CD4-positive, CD25-positive, alpha-beta regulatory T cell (primary cell): ENCODE data around the gene CISH. TPM values are rescaled to one million over a fixed set of nuclear protein-coding genes. Genes with fewer than 3 reads are reported as not detected.

Source experiments
- ATAC-seq, 2 donors: fragments of 150-1000 bp; cut with Tn5 transposase; one replicate each; pipeline ENCODE4 v1.10.0; 2021; ENCODE audit warnings: low read depth in 2 of 2, moderate number of reproducible peaks in 2 of 2, moderate library complexity in 1 of 2
- DNase-seq, 3 donors: peaks; one replicate each; pipeline versions ENCODE4 v3.0.0 to v3.0.0-alpha.2; 2012 to 2022; ENCODE audit warnings: mixed read lengths in 1 of 3
- H3K27ac ChIP-seq: one replicate; pipeline ENCODE4 v1.7.0; 2013; ENCODE audit warnings: mild to moderate bottlenecking, low read length; ENCODE audit not compliant: insufficient read depth, poor library complexity, severe bottlenecking
- H3K27me3 ChIP-seq: one replicate; pipeline ENCODE4 v1.7.0; 2013; ENCODE audit warnings: low read length; ENCODE audit not compliant: control insufficient read depth, insufficient read depth
- H3K36me3 ChIP-seq: one replicate; pipeline ENCODE4 v1.7.0; 2013; ENCODE audit warnings: mild to moderate bottlenecking, low read length, moderate library complexity; ENCODE audit not compliant: control insufficient read depth, insufficient read depth
- H3K4me1 ChIP-seq: 2 replicates; pipeline ENCODE4 v1.7.0; 2013; ENCODE audit warnings: mild to moderate bottlenecking, low read length; ENCODE audit not compliant: insufficient read depth, control insufficient read depth, poor library complexity, severe bottlenecking
- H3K4me3 ChIP-seq: one replicate; pipeline ENCODE4 v1.7.0; 2013; ENCODE audit warnings: low read depth, mild to moderate bottlenecking, low read length, moderate library complexity
- H3K9me3 ChIP-seq, 2 experiments: 1 replicate in 1 of 2; 2 replicates in 1 of 2; pipeline ENCODE4 v1.7.0; 2013; ENCODE audit warnings: low read length in 2 of 2, mild to moderate bottlenecking in 1 of 2, moderate library complexity in 1 of 2; ENCODE audit not compliant: control insufficient read depth in 2 of 2
- H3K27ac Mint-ChIP-seq, 3 donors: one replicate each; pipeline ENCODE4 v1.8.0; 2020 to 2022; ENCODE audit warnings: mild to moderate bottlenecking in 3 of 3, mixed read lengths in 3 of 3, moderate library complexity in 2 of 3
- H3K27me3 Mint-ChIP-seq: one replicate; pipeline ENCODE4 v1.8.0; 2022; ENCODE audit warnings: mild to moderate bottlenecking, mixed read lengths
- H3K36me3 Mint-ChIP-seq: one replicate; pipeline ENCODE4 v1.8.0; 2020; ENCODE audit warnings: mixed read lengths
- H3K4me1 Mint-ChIP-seq, 4 donors: one replicate each; pipeline ENCODE4 v1.8.0; 2020 to 2022; ENCODE audit warnings: mixed read lengths in 4 of 4, mild to moderate bottlenecking in 1 of 4
- H3K4me3 Mint-ChIP-seq, 4 donors: one replicate each; pipeline ENCODE4 v1.8.0; 2020 to 2022; ENCODE audit warnings: mild to moderate bottlenecking in 4 of 4, mixed read lengths in 4 of 4, moderate library complexity in 3 of 4
- H3K9me3 Mint-ChIP-seq, 7 donors: one replicate each; pipeline ENCODE4 v1.8.0; 2020 to 2022; ENCODE audit warnings: mixed read lengths in 7 of 7, mild to moderate bottlenecking in 3 of 7, moderate library complexity in 2 of 7
- polyA plus RNA-seq, 4 donors: library from polyadenylated mRNA; unstranded; fragments of 300-500 nt; fragmentation: Illumina TruSeq; gene quantifications; one replicate each; pipeline ENCODE4 v1.2.3, GENCODE V29; 2021
- total RNA-seq: library from RNA; stranded (reverse); gene quantifications from one replicate; pipeline ENCODE4 v1.2.3, GENCODE V29; 2022

The CISH gene
- total and polyA plus RNA-seq, 5 donors from 2014 or later: 23.4 to 66.7 (median 57.0) TPM

GRCh38 chr3:50583897-50584296 is 27.7 kb downstream of the CISH start:
- Mint-ChIP-seq H3K27ac (peak overlapping the region; percentile 2 to 78 (median 15)), H3K4me1 (peaks cover 7 to 51% (median 26%) of the 10 kb centered on the region in 4 donors), H3K9me3 (no peaks in the 10 kb centered on the region), H3K36me3 (peaks cover 19% of the 10 kb centered on the region), H3K27me3 (no peaks in the 10 kb centered on the region), H3K4me3 (peak overlapping the region in 1 of 4 donors; percentile 43)
- Histone ChIP-seq H3K4me1 (peaks cover 42% of the 10 kb centered on the region), H3K36me3 (no peaks in the 10 kb centered on the region), H3K27me3 (no peaks in the 10 kb centered on the region), H3K9me3 (no peaks in the 10 kb centered on the region), H3K4me3 (no peak overlapping the region), H3K27ac (no peak overlapping the region)
- no peak for DNase-seq
- no peak for ATAC-seq

- H3K36me3 ChIP-seq: peaks cover 9% of the 10 kb centered on the region
- Mint-ChIP-seq H3K9me3 (no peaks in the 10 kb centered on the region), H3K4me1 (peaks cover 0 to 39% (median 16%) of the 10 kb centered on the region in 4 donors), H3K36me3 (peaks cover 20% of the 10 kb centered on the region), H3K4me3 (peak overlapping the region in 1 of 4 donors; percentile 54), H3K27me3 (no peaks in the 10 kb centered on the region), H3K27ac (peak overlapping the region in 2 of 3 donors; percentile 65 to 71)
- H3K27me3 ChIP-seq: no peaks in the 10 kb centered on the region
- no peak overlapping the region for H3K4me3 ChIP-seq
- peaks cover 25% of the 10 kb centered on the region for H3K4me1 ChIP-seq
- DNase-seq (no peak), ATAC-seq (no peak)
- H3K27ac ChIP-seq: no peak overlapping the region
- no peaks in the 10 kb centered on the region for H3K9me3 ChIP-seq
Observed at GRCh38 chr3:50582083-50582482, 29.5 kb downstream of the CISH start.

- no peak overlapping the region for H3K27ac ChIP-seq
- H3K4me3 ChIP-seq: no peak overlapping the region
- H3K27ac Mint-ChIP-seq: peak overlapping the region in 2 of 3 donors; percentile 65 to 71
- H3K27me3 ChIP-seq: no peaks in the 10 kb centered on the region
- peak in 1 of 2 donors; percentile 9 for ATAC-seq
- H3K9me3 Mint-ChIP-seq: no peaks in the 10 kb centered on the region
- H3K4me3 Mint-ChIP-seq: peak overlapping the region in 2 of 4 donors; percentile 56 to 63
- no peaks in the 10 kb centered on the region for H3K27me3 Mint-ChIP-seq
- H3K9me3 ChIP-seq: no peaks in the 10 kb centered on the region
- peaks cover 0 to 34% (median 18%) of the 10 kb centered on the region in 4 donors for H3K4me1 Mint-ChIP-seq
- H3K4me1 ChIP-seq: peaks cover 25% of the 10 kb centered on the region
- H3K36me3 Mint-ChIP-seq: peaks cover 20% of the 10 kb centered on the region
- DNase-seq: no peak
- H3K36me3 ChIP-seq: peaks cover 13% of the 10 kb centered on the region
Observed at GRCh38 chr3:50581459-50581842, 30.1 kb downstream of the CISH start.

GRCh38 chr3:50580683-50581458 is 30.7 kb downstream of the CISH start:
- peak in 1 of 3 donors; percentile 76 for DNase-seq

DNA sequence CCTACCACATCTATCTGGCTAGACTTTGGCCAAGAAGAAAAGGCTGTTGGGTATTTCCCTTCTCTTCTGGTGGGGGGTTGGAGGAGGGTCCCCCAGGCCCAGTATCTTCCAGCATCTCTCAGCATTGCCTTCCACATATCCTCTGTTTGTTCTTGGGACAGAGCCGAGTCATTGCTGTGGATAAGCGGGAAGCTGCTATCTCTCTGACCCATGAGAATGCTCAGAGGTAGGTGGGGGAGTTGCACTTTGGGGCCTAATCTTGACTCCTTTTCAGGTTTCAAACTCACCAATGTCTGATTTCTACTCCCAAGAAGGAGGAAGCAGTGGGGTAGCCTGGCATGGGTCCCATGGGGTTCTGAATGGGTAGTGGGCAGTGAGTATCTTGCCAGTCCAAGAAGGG is 34.2 kb downstream of the CISH start:
- Mint-ChIP-seq H3K4me3 (no peak overlapping the region), H3K27ac (peak overlapping the region; percentile 29 to 77 (median 65)), H3K27me3 (no peaks in the 10 kb centered on the region), H3K9me3 (no peaks in the 10 kb centered on the region), H3K4me1 (peaks cover 0 to 63% (median 35%) of the 10 kb centered on the region in 4 donors), H3K36me3 (peaks cover 7% of the 10 kb centered on the region)
- Histone ChIP-seq H3K36me3 (peaks cover 13% of the 10 kb centered on the region), H3K4me1 (peaks cover 58% of the 10 kb centered on the region), H3K9me3 (no peaks in the 10 kb centered on the region), H3K27ac (no peak overlapping the region), H3K27me3 (no peaks in the 10 kb centered on the region), H3K4me3 (no peak overlapping the region)
- no peak for DNase-seq
- no peak for ATAC-seq

More at GRCh38 chr3:50580683-50581458, 30.7 kb downstream of the CISH start:
- Histone ChIP-seq H3K27me3 (no peaks in the 10 kb centered on the region), H3K4me3 (no peak overlapping the region), H3K27ac (no peak overlapping the region), H3K4me1 (peaks cover 28% of the 10 kb centered on the region), H3K9me3 (no peaks in the 10 kb centered on the region), H3K36me3 (peaks cover 13% of the 10 kb centered on the region)
- peak overlapping the region in 3 of 4 donors; percentile 38 to 63 (median 56) for H3K4me3 Mint-ChIP-seq
- no peaks in the 10 kb centered on the region for H3K9me3 Mint-ChIP-seq
- H3K4me1 Mint-ChIP-seq: peaks cover 0 to 38% (median 21%) of the 10 kb centered on the region in 4 donors
- H3K36me3 Mint-ChIP-seq: peaks cover 20% of the 10 kb centered on the region
- H3K27me3 Mint-ChIP-seq: no peaks in the 10 kb centered on the region
- H3K27ac Mint-ChIP-seq: peak overlapping the region; percentile 65 to 71 (median 71)
- peak; percentile 82 to 85 for ATAC-seq

GRCh38 chr3:50575372-50575771 is 36.2 kb downstream of the CISH start:
- no peaks in the 10 kb centered on the region for H3K9me3 ChIP-seq
- Mint-ChIP-seq H3K4me3 (peak overlapping the region in 1 of 4 donors; percentile 22), H3K27me3 (no peaks in the 10 kb centered on the region), H3K27ac (peak overlapping the region; percentile 55 to 98 (median 90)), H3K9me3 (no peaks in the 10 kb centered on the region), H3K4me1 (peaks cover 0 to 68% (median 43%) of the 10 kb centered on the region in 4 donors), H3K36me3 (peaks cover 7% of the 10 kb centered on the region)
- peak overlapping the region; percentile 67 for H3K27ac ChIP-seq
- H3K27me3 ChIP-seq: no peaks in the 10 kb centered on the region
- peaks cover 13% of the 10 kb centered on the region for H3K36me3 ChIP-seq
- DNase-seq (no peak), ATAC-seq (no peak)
- H3K4me3 ChIP-seq: no peak overlapping the region
- H3K4me1 ChIP-seq: peaks cover 62% of the 10 kb centered on the region

DNA sequence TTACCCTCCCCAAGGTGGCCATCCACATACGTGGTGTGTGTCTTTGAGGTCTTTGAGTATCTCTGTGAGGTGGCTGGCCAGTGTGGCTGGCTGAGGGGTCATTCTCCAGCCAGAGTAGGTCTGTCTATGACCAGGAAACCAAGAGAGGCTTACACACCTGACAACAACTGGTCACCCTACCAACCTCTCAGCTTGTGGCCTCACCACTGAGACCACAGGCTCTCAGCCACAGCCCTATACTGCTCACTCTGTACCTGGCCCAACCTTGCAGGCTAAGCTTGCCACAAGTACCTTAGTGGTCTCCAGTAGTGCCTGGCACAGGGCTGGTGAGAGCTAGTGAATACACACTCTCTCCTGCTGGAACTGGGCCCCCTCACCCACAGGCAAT is 37.1 kb downstream of the CISH start:
- H3K27ac Mint-ChIP-seq: peak overlapping the region; percentile 90 to 98 (median 93)
- H3K36me3 Mint-ChIP-seq: peaks cover 3% of the 10 kb centered on the region
- peak overlapping the region; percentile 53 for H3K4me3 ChIP-seq
- no peaks in the 10 kb centered on the region for H3K27me3 ChIP-seq
- H3K4me1 ChIP-seq: peaks cover 71% of the 10 kb centered on the region
- H3K4me1 Mint-ChIP-seq: peaks cover 0 to 74% (median 48%) of the 10 kb centered on the region in 4 donors
- no peaks in the 10 kb centered on the region for H3K9me3 ChIP-seq
- DNase-seq: no peak
- no peaks in the 10 kb centered on the region for H3K27me3 Mint-ChIP-seq
- no peaks in the 10 kb centered on the region for H3K9me3 Mint-ChIP-seq
- peak overlapping the region in 3 of 4 donors; percentile 74 to 98 (median 76) for H3K4me3 Mint-ChIP-seq
- H3K27ac ChIP-seq: peak overlapping the region; percentile 75
- H3K36me3 ChIP-seq: peaks cover 13% of the 10 kb centered on the region
- ATAC-seq: no peak
